HEK293 (cell line): ENCODE data around the gene SPEF1.

ENCODE experiments used
- EGR2 ChIP-seq: fragments of 450-650 bp; formaldehyde crosslinking; IDR thresholded peaks from 2 replicates; pipeline ENCODE4 v1.5.1; 2016; ENCODE audit warnings: low read depth, missing biosample characterization, missing genetic modification characterization
- HOXA7 ChIP-seq: sonication (generic); formaldehyde crosslinking; IDR thresholded peaks from 2 replicates; pipeline ENCODE4 v1.8.1; 2022; ENCODE audit warnings: missing genetic modification reagents, borderline replicate concordance
- HOXC10 ChIP-seq: sonication (generic); formaldehyde crosslinking; IDR thresholded peaks from 2 replicates; pipeline ENCODE4 v1.8.1; 2023; ENCODE audit warnings: mild to moderate bottlenecking, missing genetic modification reagents
- OSR2 ChIP-seq: fragments of 450-650 bp; formaldehyde crosslinking; IDR thresholded peaks from 2 replicates; pipeline ENCODE4 v1.5.1; 2016; ENCODE audit warnings: missing biosample characterization, missing genetic modification characterization
- PRDM4 ChIP-seq: fragments of 450-650 bp; formaldehyde crosslinking; IDR thresholded peaks from 2 replicates; pipeline ENCODE4 v1.5.1; 2017; ENCODE audit warnings: missing biosample characterization, missing genetic modification characterization
- ZBTB1 ChIP-seq: fragments of 450-650 bp; formaldehyde crosslinking; IDR thresholded peaks from 2 replicates; pipeline ENCODE4 v1.5.1; 2016; ENCODE audit warnings: missing biosample characterization, missing genetic modification characterization
- ZBTB17 ChIP-seq: fragments of 450-650 bp; formaldehyde crosslinking; IDR thresholded peaks from 2 replicates; pipeline ENCODE4 v1.5.1; 2016; ENCODE audit warnings: missing biosample characterization, missing genetic modification characterization
- ZFP3 ChIP-seq: fragments of 450-650 bp; formaldehyde crosslinking; IDR thresholded peaks from 2 replicates; pipeline ENCODE4 v1.5.1; 2016; ENCODE audit warnings: low read depth, missing biosample characterization, missing genetic modification characterization
- ZNF132 ChIP-seq: fragments of 450-650 bp; formaldehyde crosslinking; IDR thresholded peaks from 2 replicates; pipeline ENCODE4 v1.5.1; 2017; ENCODE audit warnings: missing biosample characterization, missing genetic modification characterization, borderline replicate concordance
- ZNF175 ChIP-seq: fragments of 450-650 bp; formaldehyde crosslinking; IDR thresholded peaks from 2 replicates; pipeline ENCODE4 v1.5.1; 2016; ENCODE audit warnings: missing biosample characterization, missing genetic modification characterization
- ZNF18 ChIP-seq: fragments of 450-650 bp; formaldehyde crosslinking; IDR thresholded peaks from 2 replicates; pipeline ENCODE4 v1.5.1; 2016; ENCODE audit warnings: missing biosample characterization, missing genetic modification characterization
- ZNF184 ChIP-seq: fragments of 450-650 bp; IDR thresholded peaks from 2 replicates; pipeline ENCODE4 v1.5.1; 2018; ENCODE audit warnings: missing biosample characterization, mild to moderate bottlenecking, missing genetic modification characterization
- ZNF23 ChIP-seq: fragments of 450-650 bp; formaldehyde crosslinking; IDR thresholded peaks from 2 replicates; pipeline ENCODE4 v1.5.1; 2016; ENCODE audit warnings: missing biosample characterization, missing genetic modification characterization, borderline replicate concordance
- ZNF280C ChIP-seq: fragments of 450-650 bp; formaldehyde crosslinking; IDR thresholded peaks from 2 replicates; pipeline ENCODE4 v1.5.1; 2016; ENCODE audit warnings: missing biosample characterization, missing genetic modification characterization
- ZNF302 ChIP-seq: fragments of 450-650 bp; formaldehyde crosslinking; IDR thresholded peaks from 2 replicates; pipeline ENCODE4 v1.5.1; 2016; ENCODE audit warnings: missing biosample characterization, missing genetic modification characterization, low read depth
- ZNF510 ChIP-seq: fragments of 450-650 bp; formaldehyde crosslinking; IDR thresholded peaks from 2 replicates; pipeline ENCODE4 v1.5.1; 2018; ENCODE audit warnings: mild to moderate bottlenecking, missing genetic modification characterization, missing biosample characterization; ENCODE audit not compliant: insufficient replicate concordance
- ZNF548 ChIP-seq: fragments of 450-650 bp; formaldehyde crosslinking; IDR thresholded peaks from 2 replicates; pipeline ENCODE4 v1.5.1; 2016; ENCODE audit warnings: missing biosample characterization, missing genetic modification characterization
- ZNF571 ChIP-seq: fragments of 450-650 bp; formaldehyde crosslinking; IDR thresholded peaks from 2 replicates; pipeline ENCODE4 v1.5.0; 2017; ENCODE audit warnings: missing biosample characterization, missing genetic modification characterization
- ZNF596 ChIP-seq: fragments of 450-650 bp; IDR thresholded peaks from 2 replicates; pipeline ENCODE4 v1.5.0; 2018; ENCODE audit warnings: missing biosample characterization, mild to moderate bottlenecking, missing genetic modification characterization, moderate library complexity
- ZNF660 ChIP-seq: fragments of 450-650 bp; IDR thresholded peaks from 2 replicates; pipeline ENCODE4 v1.5.1; 2018; ENCODE audit warnings: missing biosample characterization, mild to moderate bottlenecking, missing genetic modification characterization
- ZNF76 ChIP-seq: fragments of 450-650 bp; formaldehyde crosslinking; IDR thresholded peaks from 2 replicates; pipeline ENCODE4; 2016; ENCODE audit warnings: low read depth, missing biosample characterization, missing genetic modification characterization, borderline replicate concordance
- TF ChIP-seq, protein P1 (sequence below): fragments of 450-650 bp; formaldehyde crosslinking; IDR thresholded peaks from 2 replicates; pipeline ENCODE4 v1.5.1; 2016; ENCODE audit warnings: missing biosample characterization, missing genetic modification characterization, borderline replicate concordance
- TF ChIP-seq, protein P2 (sequence below): fragments of 450-650 bp; formaldehyde crosslinking; IDR thresholded peaks from 2 replicates; pipeline ENCODE4 v1.5.1; 2016; ENCODE audit warnings: missing biosample characterization, missing genetic modification characterization
- TF ChIP-seq, protein P3 (sequence below): fragments of 450-650 bp; formaldehyde crosslinking; IDR thresholded peaks from 2 replicates; pipeline ENCODE4 v1.5.1; 2016; ENCODE audit warnings: missing biosample characterization, missing genetic modification characterization

SPEF1 gene

DNA sequence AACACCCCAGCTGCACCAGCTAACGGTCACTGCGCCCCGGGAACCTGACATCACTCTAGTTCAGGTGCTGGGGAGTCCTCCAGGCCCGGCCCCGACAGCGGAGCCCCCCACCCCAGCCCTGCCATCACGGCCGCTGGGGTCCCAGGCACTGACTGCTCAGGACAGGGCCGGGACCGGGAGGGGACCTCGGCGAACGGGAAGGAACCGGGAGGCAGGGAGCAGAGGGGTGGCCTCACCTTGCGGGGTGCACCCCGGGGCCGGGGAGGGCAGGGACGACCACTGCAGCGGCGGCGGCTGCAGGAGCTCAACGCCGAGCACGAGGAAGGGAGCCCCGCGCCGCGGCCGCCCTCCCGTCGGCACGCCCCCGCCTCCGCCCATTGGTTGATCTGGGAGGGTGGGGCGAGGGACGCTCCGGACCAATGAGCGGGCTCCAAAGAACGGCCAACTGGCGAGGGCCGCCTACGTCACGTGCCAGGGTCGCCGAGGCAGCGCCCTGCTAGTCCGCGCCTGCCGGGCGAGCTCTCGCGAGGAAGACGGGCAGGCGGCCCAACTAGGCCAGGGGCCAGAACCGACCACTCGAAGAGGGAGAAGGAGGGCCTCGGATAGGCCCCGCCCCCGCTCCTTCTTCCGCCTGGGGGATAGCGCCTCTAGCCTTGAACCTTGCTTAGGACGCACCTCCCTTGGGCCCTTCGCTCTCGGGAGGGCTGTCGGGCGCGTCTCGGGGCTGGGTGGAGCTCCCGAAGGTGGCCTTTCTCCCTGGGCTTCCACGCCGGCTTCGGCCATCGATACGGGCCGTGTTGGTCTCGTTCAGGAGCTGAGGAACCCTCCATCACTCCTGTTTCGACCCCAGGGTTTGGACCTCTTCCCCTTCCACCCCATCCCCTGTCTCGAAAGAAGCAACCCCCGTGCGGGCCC lies 13.6 kb downstream of the SPEF1 start, which contains the start of gene ADISSP (continued):
- TF ChIP-seq ZNF76 (tag by site-specific recombination) (no peak), PRDM4 (tag by site-specific recombination) (0 out of 2 replicates have a peak, but pooled peaks have one; percentile 28), ZNF302 (tag by site-specific recombination) (no peak), ZBTB17 (tag by site-specific recombination) (peak; percentile 33; the same call in 1 of the 2 replicates), ZNF510 (no peak), HOXA7 (CRISPR knock-in tag) (no peak), ZBTB1 (no peak), ZNF571 (tag by site-specific recombination) (no peak), ZNF132 (tag by site-specific recombination) (no peak), OSR2 (tag by site-specific recombination) (no peak), ZNF548 (tag by site-specific recombination) (no peak), ZNF184 (tag by site-specific recombination) (no peak), HOXC10 (CRISPR knock-in tag) (no peak), ZNF175 (no peak), EGR2 (peak; percentile 27; the same call in 1 of the 2 replicates), ZNF596 (tag by site-specific recombination) (no peak), ZNF18 (tag by site-specific recombination) (no peak), ZNF660 (no peak), ZFP3 (no peak), ZNF280C (tag by site-specific recombination) (no peak), ZNF23 (tag by site-specific recombination) (no peak)
- TF ChIP-seq, protein P1, sequence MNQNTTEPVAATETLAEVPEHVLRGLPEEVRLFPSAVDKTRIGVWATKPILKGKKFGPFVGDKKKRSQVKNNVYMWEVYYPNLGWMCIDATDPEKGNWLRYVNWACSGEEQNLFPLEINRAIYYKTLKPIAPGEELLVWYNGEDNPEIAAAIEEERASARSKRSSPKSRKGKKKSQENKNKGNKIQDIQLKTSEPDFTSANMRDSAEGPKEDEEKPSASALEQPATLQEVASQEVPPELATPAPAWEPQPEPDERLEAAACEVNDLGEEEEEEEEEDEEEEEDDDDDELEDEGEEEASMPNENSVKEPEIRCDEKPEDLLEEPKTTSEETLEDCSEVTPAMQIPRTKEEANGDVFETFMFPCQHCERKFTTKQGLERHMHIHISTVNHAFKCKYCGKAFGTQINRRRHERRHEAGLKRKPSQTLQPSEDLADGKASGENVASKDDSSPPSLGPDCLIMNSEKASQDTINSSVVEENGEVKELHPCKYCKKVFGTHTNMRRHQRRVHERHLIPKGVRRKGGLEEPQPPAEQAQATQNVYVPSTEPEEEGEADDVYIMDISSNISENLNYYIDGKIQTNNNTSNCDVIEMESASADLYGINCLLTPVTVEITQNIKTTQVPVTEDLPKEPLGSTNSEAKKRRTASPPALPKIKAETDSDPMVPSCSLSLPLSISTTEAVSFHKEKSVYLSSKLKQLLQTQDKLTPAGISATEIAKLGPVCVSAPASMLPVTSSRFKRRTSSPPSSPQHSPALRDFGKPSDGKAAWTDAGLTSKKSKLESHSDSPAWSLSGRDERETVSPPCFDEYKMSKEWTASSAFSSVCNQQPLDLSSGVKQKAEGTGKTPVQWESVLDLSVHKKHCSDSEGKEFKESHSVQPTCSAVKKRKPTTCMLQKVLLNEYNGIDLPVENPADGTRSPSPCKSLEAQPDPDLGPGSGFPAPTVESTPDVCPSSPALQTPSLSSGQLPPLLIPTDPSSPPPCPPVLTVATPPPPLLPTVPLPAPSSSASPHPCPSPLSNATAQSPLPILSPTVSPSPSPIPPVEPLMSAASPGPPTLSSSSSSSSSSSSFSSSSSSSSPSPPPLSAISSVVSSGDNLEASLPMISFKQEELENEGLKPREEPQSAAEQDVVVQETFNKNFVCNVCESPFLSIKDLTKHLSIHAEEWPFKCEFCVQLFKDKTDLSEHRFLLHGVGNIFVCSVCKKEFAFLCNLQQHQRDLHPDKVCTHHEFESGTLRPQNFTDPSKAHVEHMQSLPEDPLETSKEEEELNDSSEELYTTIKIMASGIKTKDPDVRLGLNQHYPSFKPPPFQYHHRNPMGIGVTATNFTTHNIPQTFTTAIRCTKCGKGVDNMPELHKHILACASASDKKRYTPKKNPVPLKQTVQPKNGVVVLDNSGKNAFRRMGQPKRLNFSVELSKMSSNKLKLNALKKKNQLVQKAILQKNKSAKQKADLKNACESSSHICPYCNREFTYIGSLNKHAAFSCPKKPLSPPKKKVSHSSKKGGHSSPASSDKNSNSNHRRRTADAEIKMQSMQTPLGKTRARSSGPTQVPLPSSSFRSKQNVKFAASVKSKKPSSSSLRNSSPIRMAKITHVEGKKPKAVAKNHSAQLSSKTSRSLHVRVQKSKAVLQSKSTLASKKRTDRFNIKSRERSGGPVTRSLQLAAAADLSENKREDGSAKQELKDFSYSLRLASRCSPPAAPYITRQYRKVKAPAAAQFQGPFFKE (tag by site-specific recombination) = no peak
- TF ChIP-seq, protein P2, sequence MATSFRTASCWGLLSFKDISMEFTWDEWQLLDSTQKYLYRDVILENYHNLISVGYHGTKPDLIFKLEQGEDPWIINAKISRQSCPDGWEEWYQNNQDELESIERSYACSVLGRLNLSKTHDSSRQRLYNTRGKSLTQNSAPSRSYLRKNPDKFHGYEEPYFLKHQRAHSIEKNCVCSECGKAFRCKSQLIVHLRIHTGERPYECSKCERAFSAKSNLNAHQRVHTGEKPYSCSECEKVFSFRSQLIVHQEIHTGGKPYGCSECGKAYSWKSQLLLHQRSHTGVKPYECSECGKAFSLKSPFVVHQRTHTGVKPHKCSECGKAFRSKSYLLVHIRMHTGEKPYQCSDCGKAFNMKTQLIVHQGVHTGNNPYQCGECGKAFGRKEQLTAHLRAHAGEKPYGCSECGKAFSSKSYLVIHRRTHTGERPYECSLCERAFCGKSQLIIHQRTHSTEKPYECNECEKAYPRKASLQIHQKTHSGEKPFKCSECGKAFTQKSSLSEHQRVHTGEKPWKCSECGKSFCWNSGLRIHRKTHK = no peak
- TF ChIP-seq, protein P3, sequence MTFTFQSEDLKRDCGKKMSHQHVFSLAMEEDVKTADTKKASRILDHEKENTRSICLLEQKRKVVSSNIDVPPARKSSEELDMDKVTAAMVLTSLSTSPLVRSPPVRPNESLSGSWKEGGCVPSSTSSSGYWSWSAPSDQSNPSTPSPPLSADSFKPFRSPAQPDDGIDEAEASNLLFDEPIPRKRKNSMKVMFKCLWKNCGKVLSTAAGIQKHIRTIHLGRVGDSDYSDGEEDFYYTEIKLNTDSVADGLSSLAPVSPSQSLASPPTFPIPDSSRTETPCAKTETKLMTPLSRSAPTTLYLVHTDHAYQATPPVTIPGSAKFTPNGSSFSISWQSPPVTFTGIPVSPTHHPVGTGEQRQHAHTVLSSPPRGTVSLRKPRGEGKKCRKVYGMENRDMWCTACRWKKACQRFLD (tag by site-specific recombination) = no peak
